Measurements from ENCODE around the gene PEAK3. TPM values are rescaled to one million over a fixed set of nuclear protein-coding genes. Genes with fewer than 3 reads are reported as not detected.

The PEAK3 gene
- total and polyA plus RNA-seq, 9 of the 15 experiments (the other 6 are each of a cell fraction or from before 2014, with no cell fraction given): 0.07 to 0.40 TPM; not detected in 7

DNA sequence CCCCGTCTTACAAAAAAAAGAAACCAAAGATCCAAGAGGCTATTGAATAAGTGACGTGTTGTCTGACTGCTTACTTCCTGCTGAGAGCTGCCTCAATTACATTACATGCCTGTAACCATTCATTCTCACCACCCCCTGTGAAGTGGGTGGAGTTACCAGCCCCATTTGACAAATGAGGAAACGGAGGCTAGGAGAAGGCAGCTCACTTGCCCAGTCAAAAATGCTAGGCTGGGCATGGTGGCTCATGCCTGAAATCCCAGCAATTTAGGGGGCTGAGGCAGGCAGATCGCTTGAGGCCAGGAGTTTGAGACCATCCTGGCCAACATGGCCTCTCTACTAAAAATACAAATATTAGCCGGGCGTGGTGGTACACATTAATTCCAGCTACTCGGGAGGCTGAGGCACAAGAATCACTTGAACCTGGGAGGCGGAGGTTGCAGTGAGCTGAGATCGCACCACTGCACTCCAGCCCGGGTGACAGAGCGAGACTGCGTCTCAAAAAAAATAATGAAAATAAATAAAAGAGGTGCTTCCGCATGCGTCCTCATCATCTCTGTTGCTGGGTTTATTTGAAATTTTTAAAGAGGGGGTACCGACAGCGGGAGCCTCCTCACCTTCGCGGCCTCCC, 45.9 kb upstream of the PEAK3 start (continued):
- TF ChIP-seq E2F3 (CRISPR knock-in tag; IDR thresholded peaks at IDR 0.05) (no peak), MEIS2 (IDR thresholded peaks at IDR 0.05; ENCODE audit: partially characterized antibody) (peak; percentile 2), ZNF764 (CRISPR knock-in tag; IDR thresholded peaks at IDR 0.05; ENCODE audit: low read depth) (no peak), DPF2 (IDR thresholded peaks at IDR 0.05) (peak; percentile 9; the same call in 1 of the 2 replicates), CHD1 (IDR thresholded peaks at IDR 0.05; ENCODE audit: low read length) (peak; percentile 64), MEF2A (IDR thresholded peaks at IDR 0.05; ENCODE audit: control insufficient read depth, low read depth, low read length) (no peak), HDGF (IDR thresholded peaks at IDR 0.05) (no peak), SREBF2 (CRISPR knock-in tag; IDR thresholded peaks at IDR 0.05) (0 out of 2 replicates have a peak, but pooled peaks have one; percentile 64), ZNF780A (CRISPR knock-in tag; IDR thresholded peaks at IDR 0.05) (no peak), CBX5 (IDR thresholded peaks at IDR 0.05; ENCODE audit: borderline replicate concordance, low read depth) (no peak)
- TF ChIP-seq, protein P1, sequence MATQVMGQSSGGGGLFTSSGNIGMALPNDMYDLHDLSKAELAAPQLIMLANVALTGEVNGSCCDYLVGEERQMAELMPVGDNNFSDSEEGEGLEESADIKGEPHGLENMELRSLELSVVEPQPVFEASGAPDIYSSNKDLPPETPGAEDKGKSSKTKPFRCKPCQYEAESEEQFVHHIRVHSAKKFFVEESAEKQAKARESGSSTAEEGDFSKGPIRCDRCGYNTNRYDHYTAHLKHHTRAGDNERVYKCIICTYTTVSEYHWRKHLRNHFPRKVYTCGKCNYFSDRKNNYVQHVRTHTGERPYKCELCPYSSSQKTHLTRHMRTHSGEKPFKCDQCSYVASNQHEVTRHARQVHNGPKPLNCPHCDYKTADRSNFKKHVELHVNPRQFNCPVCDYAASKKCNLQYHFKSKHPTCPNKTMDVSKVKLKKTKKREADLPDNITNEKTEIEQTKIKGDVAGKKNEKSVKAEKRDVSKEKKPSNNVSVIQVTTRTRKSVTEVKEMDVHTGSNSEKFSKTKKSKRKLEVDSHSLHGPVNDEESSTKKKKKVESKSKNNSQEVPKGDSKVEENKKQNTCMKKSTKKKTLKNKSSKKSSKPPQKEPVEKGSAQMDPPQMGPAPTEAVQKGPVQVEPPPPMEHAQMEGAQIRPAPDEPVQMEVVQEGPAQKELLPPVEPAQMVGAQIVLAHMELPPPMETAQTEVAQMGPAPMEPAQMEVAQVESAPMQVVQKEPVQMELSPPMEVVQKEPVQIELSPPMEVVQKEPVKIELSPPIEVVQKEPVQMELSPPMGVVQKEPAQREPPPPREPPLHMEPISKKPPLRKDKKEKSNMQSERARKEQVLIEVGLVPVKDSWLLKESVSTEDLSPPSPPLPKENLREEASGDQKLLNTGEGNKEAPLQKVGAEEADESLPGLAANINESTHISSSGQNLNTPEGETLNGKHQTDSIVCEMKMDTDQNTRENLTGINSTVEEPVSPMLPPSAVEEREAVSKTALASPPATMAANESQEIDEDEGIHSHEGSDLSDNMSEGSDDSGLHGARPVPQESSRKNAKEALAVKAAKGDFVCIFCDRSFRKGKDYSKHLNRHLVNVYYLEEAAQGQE (IDR thresholded peaks at IDR 0.05; ENCODE audit: borderline replicate concordance): no peak
- TF ChIP-seq, protein P1 (CRISPR knock-in tag; IDR thresholded peaks at IDR 0.05; ENCODE audit: low read depth): 0 out of 2 replicates have a peak, but pooled peaks have one; percentile 9
- TF ChIP-seq, protein P2, sequence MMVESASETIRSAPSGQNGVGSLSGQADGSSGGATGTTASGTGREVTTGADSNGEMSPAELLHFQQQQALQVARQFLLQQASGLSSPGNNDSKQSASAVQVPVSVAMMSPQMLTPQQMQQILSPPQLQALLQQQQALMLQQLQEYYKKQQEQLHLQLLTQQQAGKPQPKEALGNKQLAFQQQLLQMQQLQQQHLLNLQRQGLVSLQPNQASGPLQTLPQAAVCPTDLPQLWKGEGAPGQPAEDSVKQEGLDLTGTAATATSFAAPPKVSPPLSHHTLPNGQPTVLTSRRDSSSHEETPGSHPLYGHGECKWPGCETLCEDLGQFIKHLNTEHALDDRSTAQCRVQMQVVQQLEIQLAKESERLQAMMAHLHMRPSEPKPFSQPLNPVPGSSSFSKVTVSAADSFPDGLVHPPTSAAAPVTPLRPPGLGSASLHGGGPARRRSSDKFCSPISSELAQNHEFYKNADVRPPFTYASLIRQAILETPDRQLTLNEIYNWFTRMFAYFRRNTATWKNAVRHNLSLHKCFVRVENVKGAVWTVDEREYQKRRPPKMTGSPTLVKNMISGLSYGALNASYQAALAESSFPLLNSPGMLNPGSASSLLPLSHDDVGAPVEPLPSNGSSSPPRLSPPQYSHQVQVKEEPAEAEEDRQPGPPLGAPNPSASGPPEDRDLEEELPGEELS (CRISPR knock-in tag; IDR thresholded peaks at IDR 0.05; ENCODE audit: borderline replicate concordance): 0 out of 2 replicates have a peak, but pooled peaks have one; percentile 14
- TF ChIP-seq, protein P3, sequence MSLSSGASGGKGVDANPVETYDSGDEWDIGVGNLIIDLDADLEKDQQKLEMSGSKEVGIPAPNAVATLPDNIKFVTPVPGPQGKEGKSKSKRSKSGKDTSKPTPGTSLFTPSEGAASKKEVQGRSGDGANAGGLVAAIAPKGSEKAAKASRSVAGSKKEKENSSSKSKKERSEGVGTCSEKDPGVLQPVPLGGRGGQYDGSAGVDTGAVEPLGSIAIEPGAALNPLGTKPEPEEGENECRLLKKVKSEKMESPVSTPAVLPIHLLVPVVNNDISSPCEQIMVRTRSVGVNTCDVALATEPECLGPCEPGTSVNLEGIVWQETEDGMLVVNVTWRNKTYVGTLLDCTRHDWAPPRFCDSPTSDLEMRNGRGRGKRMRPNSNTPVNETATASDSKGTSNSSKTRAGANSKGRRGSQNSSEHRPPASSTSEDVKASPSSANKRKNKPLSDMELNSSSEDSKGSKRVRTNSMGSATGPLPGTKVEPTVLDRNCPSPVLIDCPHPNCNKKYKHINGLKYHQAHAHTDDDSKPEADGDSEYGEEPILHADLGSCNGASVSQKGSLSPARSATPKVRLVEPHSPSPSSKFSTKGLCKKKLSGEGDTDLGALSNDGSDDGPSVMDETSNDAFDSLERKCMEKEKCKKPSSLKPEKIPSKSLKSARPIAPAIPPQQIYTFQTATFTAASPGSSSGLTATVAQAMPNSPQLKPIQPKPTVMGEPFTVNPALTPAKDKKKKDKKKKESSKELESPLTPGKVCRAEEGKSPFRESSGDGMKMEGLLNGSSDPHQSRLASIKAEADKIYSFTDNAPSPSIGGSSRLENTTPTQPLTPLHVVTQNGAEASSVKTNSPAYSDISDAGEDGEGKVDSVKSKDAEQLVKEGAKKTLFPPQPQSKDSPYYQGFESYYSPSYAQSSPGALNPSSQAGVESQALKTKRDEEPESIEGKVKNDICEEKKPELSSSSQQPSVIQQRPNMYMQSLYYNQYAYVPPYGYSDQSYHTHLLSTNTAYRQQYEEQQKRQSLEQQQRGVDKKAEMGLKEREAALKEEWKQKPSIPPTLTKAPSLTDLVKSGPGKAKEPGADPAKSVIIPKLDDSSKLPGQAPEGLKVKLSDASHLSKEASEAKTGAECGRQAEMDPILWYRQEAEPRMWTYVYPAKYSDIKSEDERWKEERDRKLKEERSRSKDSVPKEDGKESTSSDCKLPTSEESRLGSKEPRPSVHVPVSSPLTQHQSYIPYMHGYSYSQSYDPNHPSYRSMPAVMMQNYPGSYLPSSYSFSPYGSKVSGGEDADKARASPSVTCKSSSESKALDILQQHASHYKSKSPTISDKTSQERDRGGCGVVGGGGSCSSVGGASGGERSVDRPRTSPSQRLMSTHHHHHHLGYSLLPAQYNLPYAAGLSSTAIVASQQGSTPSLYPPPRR (CRISPR knock-in tag; IDR thresholded peaks at IDR 0.05; ENCODE audit: borderline replicate concordance): no peak
